ENCODE measurements around the gene FANCF. TPM values are rescaled to one million over a fixed set of nuclear protein-coding genes. Genes with fewer than 3 reads are reported as not detected.
A peak's percentile ranks its signal among the peaks of the same experiment; 100 is the strongest.

Gene FANCF
- total and polyA plus RNA-seq, 2 donors from 2014 or later, result 6.1 to 14.8 TPM

DNA sequence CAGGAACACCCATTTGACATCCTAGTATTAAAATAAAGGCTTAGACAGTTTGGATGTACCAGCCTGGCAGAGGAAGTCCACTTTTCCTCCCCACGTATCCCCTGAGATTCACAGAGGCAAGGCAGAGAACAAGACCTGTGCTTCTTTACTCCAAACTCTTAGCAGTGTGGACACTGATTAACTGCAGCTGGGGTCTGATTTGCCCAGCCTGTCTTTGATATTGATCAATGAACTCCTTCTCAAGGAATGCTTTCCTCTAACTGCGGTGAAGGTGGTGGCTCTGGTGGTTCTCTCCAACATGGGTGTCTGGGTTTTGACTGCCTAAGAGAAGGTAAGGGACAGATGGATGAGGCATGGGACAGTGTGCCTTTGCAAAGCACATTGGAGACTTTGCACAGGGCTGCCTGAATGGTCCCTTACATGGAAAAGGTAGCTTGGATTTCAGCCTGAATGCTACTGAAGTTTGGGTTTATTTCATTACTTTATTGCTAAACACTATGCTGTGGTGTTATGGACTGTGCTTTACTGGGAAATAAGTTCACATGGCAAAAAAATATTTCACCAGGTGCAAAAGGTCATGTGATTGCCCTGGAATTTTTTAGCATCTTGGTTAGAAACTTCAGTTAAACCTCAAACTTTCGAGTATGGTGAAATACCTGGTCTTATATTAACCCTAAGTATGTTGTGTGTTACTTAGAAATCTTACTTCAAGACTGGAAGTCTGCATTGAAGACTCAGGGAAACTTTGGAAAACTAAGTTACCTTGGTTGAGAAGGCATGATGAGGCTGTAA, 42.6 kb upstream of the FANCF start:
- DNase-seq (no peak), FAIRE-seq (no peak)
- H3K27ac ChIP-seq (ENCODE audit: low read depth in 2 of 2, low read length in 2 of 2), result no peak overlapping the region
- H3K27me3 ChIP-seq (ENCODE audit: control insufficient read depth, insufficient read depth, low read length), result no peaks in the 10 kb centered on the region
- intact Hi-C loops (cut with DNase I), result no loop called here
- peaks cover 0 to 4% (median 4%) of the 10 kb centered on the region in 3 donors for H3K4me1 ChIP-seq (ENCODE audit: control insufficient read depth in 2 of 3, insufficient read depth in 2 of 3, low read depth in 1 of 3, low read length in 3 of 3)
- no peaks in the 10 kb centered on the region for H3K36me3 ChIP-seq (ENCODE audit: control insufficient read depth in 2 of 3, insufficient read depth in 3 of 3, low read length in 3 of 3)
- TF ChIP-seq, protein P1, sequence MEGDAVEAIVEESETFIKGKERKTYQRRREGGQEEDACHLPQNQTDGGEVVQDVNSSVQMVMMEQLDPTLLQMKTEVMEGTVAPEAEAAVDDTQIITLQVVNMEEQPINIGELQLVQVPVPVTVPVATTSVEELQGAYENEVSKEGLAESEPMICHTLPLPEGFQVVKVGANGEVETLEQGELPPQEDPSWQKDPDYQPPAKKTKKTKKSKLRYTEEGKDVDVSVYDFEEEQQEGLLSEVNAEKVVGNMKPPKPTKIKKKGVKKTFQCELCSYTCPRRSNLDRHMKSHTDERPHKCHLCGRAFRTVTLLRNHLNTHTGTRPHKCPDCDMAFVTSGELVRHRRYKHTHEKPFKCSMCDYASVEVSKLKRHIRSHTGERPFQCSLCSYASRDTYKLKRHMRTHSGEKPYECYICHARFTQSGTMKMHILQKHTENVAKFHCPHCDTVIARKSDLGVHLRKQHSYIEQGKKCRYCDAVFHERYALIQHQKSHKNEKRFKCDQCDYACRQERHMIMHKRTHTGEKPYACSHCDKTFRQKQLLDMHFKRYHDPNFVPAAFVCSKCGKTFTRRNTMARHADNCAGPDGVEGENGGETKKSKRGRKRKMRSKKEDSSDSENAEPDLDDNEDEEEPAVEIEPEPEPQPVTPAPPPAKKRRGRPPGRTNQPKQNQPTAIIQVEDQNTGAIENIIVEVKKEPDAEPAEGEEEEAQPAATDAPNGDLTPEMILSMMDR (IDR thresholded peaks at IDR 0.05; ENCODE audit: borderline replicate concordance, extremely low read depth, insufficient read depth), result no peak
- no peak overlapping the region for H3K9ac ChIP-seq (ENCODE audit: low read length in 3 of 3)
- H3K4me3 ChIP-seq (ENCODE audit: low read length in 3 of 3), result no peak overlapping the region
- no peaks in the 10 kb centered on the region for H3K9me3 ChIP-seq (ENCODE audit: control insufficient read depth in 2 of 3, insufficient read depth in 1 of 3, low read length in 3 of 3)

DNA sequence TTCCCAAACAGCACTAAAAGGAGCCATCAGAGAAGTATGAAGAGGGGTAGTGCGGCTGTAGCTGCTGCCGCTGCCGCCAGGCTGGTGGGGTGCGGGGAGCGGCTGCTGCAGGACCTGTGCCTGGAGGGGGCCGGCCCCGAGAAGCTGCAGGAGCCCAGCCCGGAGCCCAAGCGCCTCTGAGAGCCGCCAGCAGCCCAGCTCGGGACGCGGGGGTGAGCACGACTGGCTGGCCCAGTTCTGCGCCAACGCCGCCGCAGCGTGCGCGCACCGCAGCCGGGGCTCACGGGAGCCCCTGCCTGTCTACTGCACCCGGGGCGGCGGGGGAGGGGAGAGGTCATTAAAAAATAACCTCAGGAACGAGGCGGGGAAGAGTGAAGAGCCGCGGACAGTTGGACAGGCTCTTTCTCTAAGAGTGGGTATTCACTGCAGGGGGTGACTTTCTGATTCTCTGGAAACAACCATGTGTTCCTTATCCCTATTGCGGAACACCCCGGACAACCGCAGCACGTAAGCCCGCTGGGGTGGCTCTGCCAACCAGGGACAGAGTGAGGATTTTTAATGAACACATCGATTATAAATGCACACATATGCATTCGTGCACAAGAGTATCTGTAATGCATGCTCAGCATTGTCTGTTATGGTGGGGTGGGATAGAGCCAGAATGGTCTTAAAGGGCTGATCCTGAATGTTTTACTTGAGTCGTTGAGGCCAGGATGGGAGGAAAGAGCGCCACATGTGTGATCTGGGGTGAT, 41.2 kb upstream of the FANCF start:
- Histone ChIP-seq H3K27me3 (ENCODE audit: control insufficient read depth, insufficient read depth, low read length) (no peaks in the 10 kb centered on the region), H3K27ac (ENCODE audit: low read depth in 2 of 2, low read length in 2 of 2) (no peak overlapping the region), H3K9ac (ENCODE audit: low read length in 3 of 3) (peak overlapping the region; percentile 33 to 43 (median 38)), H3K4me1 (ENCODE audit: control insufficient read depth in 2 of 3, insufficient read depth in 2 of 3, low read depth in 1 of 3, low read length in 3 of 3) (peaks cover 0 to 4% (median 4%) of the 10 kb centered on the region in 3 donors), H3K36me3 (ENCODE audit: control insufficient read depth in 2 of 3, insufficient read depth in 3 of 3, low read length in 3 of 3) (no peaks in the 10 kb centered on the region), H3K9me3 (ENCODE audit: control insufficient read depth in 2 of 3, insufficient read depth in 1 of 3, low read length in 3 of 3) (no peaks in the 10 kb centered on the region), H3K4me3 (ENCODE audit: low read length in 3 of 3) (peak overlapping the region; percentile 70 to 75 (median 75))
- TF ChIP-seq, protein P1 (IDR thresholded peaks at IDR 0.05; ENCODE audit: borderline replicate concordance, extremely low read depth, insufficient read depth), result no peak
- DNase-seq, result peak; percentile 60 to 77 (median 73)
- FAIRE-seq, result no peak
- intact Hi-C loops (cut with DNase I), result no loop called here

DNA sequence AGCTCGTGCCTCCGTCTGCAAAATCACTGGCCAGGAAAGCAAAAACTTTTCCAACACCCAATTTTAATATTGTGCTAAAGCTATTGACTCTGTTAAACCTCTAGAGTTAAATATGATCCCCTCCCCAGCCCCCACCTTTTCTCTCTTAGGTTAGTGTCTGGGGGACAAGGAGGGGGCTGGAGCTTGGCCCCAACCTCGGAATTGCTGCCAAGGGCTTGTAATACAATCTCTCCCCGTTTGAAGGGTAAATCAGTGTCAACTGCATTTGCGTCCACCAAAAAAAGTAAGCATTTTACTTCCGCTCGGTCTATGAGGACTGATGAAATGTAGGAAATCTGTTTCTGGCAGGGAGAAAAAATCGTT, 40.7 kb upstream of the FANCF start, which contains the start of gene GAS2:
Gene GAS2, plus strand, starts transcription at position 287 of the 363 bp plus-strand sequence. CDS start 8,259 bp downstream, outside the sequence.
- Histone ChIP-seq H3K9ac (ENCODE audit: low read length in 3 of 3) (peak within 1 kb of the TSS; percentile 33 to 43 (median 38)), H3K27ac (ENCODE audit: low read depth in 2 of 2, low read length in 2 of 2) (no peak within 1 kb of the TSS), H3K36me3 (ENCODE audit: control insufficient read depth in 2 of 3, insufficient read depth in 3 of 3, low read length in 3 of 3) (no peaks in the 10 kb centered on the region), H3K9me3 (ENCODE audit: control insufficient read depth in 2 of 3, insufficient read depth in 1 of 3, low read length in 3 of 3) (no peaks in the 10 kb centered on the region), H3K4me3 (ENCODE audit: low read length in 3 of 3) (peak within 1 kb of the TSS; percentile 70 to 75 (median 75)), H3K27me3 (ENCODE audit: control insufficient read depth, insufficient read depth, low read length) (no peaks in the 10 kb centered on the region), H3K4me1 (ENCODE audit: control insufficient read depth in 2 of 3, insufficient read depth in 2 of 3, low read depth in 1 of 3, low read length in 3 of 3) (peaks cover 0 to 4% (median 4%) of the 10 kb centered on the region in 3 donors)
- DNase-seq, result peak in 2 of 5 donors; percentile 58 to 59
- intact Hi-C loops (cut with DNase I), result no loop called here
- TF ChIP-seq, protein P1 (IDR thresholded peaks at IDR 0.05; ENCODE audit: borderline replicate concordance, extremely low read depth, insufficient read depth), result no peak
- no peak for FAIRE-seq

All from kidney (tissue), 14 donors.